Mesenchymal stem cell (in vitro differentiated cells and primary cell): ENCODE data around the gene TACSTD2.

Experiments
- DNase-seq: peaks from one replicate; pipeline ENCODE4 v3.0.0-alpha.2; 2013
- H2AFZ ChIP-seq: one replicate; pipeline ENCODE4 v1.6.1; 2013; ENCODE audit warnings: low read depth, mild to moderate bottlenecking, control low read depth, inconsistent platforms, low read length, moderate library complexity
- H2AK5ac ChIP-seq: 2 replicates; pipeline ENCODE4 v1.6.1; 2013; ENCODE audit warnings: low read length, moderate library complexity, mild to moderate bottlenecking, inconsistent platforms; ENCODE audit not compliant: severe bottlenecking
- H2BK120ac ChIP-seq: one replicate; pipeline ENCODE4 v1.6.1; 2013; ENCODE audit warnings: low read depth, mild to moderate bottlenecking, inconsistent platforms, low read length, moderate library complexity
- H2BK12ac ChIP-seq, 2 experiments: one replicate each; pipeline ENCODE4 v1.6.1; 2013; ENCODE audit warnings: inconsistent platforms in 2 of 2, low read length in 2 of 2, mild to moderate bottlenecking in 2 of 2, moderate library complexity in 2 of 2, control low read depth in 1 of 2
- H2BK15ac ChIP-seq: one replicate; pipeline ENCODE4 v1.6.1; 2013; ENCODE audit warnings: mild to moderate bottlenecking, low read depth, inconsistent platforms; ENCODE audit not compliant: poor library complexity, severe bottlenecking
- H2BK5ac ChIP-seq: 2 replicates; pipeline ENCODE4 v1.6.1; 2013; ENCODE audit warnings: low read depth, mild to moderate bottlenecking, low read length, control low read depth, inconsistent platforms; ENCODE audit not compliant: poor library complexity, severe bottlenecking
- H3K14ac ChIP-seq, 2 experiments: one replicate each; pipeline ENCODE4 v1.6.1; 2013; ENCODE audit warnings: inconsistent platforms in 2 of 2, low read length in 2 of 2, control low read depth in 1 of 2, mild to moderate bottlenecking in 1 of 2, moderate library complexity in 1 of 2
- H3K18ac ChIP-seq, 2 experiments: one replicate each; pipeline ENCODE4 v1.6.1; 2013; ENCODE audit warnings: inconsistent platforms in 2 of 2, low read length in 2 of 2, control low read depth in 1 of 2, low read depth in 1 of 2, mild to moderate bottlenecking in 1 of 2
- H3K23ac ChIP-seq, 2 experiments: one replicate each; pipeline ENCODE4 v1.6.1; 2013; ENCODE audit warnings: inconsistent platforms in 2 of 2, low read length in 2 of 2, mild to moderate bottlenecking in 2 of 2, moderate library complexity in 2 of 2, control low read depth in 1 of 2
- H3K27ac ChIP-seq: 2 replicates; pipeline ENCODE4 v1.5.1; 2013; ENCODE audit warnings: mild to moderate bottlenecking, moderate library complexity, low read length, control low read depth, inconsistent platforms; ENCODE audit not compliant: poor library complexity, severe bottlenecking
- H3K27me3 ChIP-seq, 2 experiments: 2 replicates each; pipeline versions ENCODE4 v1.6.1 to v1.7.0; 2013; ENCODE audit warnings: low read length in 2 of 2, mild to moderate bottlenecking in 2 of 2, moderate library complexity in 2 of 2, control low read depth in 1 of 2, inconsistent platforms in 1 of 2; ENCODE audit not compliant: control insufficient read depth in 1 of 2, insufficient read depth in 1 of 2
- H3K36me3 ChIP-seq, 2 experiments: 2 replicates each; pipeline versions ENCODE4 v1.6.1 to v1.7.0; 2013; ENCODE audit warnings: low read length in 2 of 2, control low read depth in 1 of 2, inconsistent platforms in 1 of 2, low read depth in 1 of 2, mild to moderate bottlenecking in 1 of 2; ENCODE audit not compliant: insufficient read depth in 2 of 2, control insufficient read depth in 1 of 2
- H3K4ac ChIP-seq, 2 experiments: one replicate each; pipeline ENCODE4 v1.6.1; 2013; ENCODE audit warnings: inconsistent platforms in 2 of 2, low read length in 2 of 2, mild to moderate bottlenecking in 2 of 2, moderate library complexity in 2 of 2, control low read depth in 1 of 2, low read depth in 1 of 2
- H3K4me1 ChIP-seq: 2 replicates; pipeline ENCODE4 v1.6.1; 2013; ENCODE audit warnings: low read depth, low read length, control low read depth; ENCODE audit not compliant: control insufficient read depth, insufficient read depth
- H3K4me2 ChIP-seq: 2 replicates; pipeline ENCODE4 v1.6.1; 2013; ENCODE audit warnings: low read length, mild to moderate bottlenecking, inconsistent platforms; ENCODE audit not compliant: poor library complexity, severe bottlenecking
- H3K4me3 ChIP-seq, 2 experiments: 2 replicates each; pipeline versions ENCODE4 v1.5.1 to v1.7.0; 2013; ENCODE audit warnings: low read length in 2 of 2, mild to moderate bottlenecking in 2 of 2, control low read depth in 1 of 2, low read depth in 1 of 2; ENCODE audit not compliant: insufficient read depth in 1 of 2
- H3K79me1 ChIP-seq: replicated peaks from 2 replicates; pipeline ENCODE4 v1.6.1; 2013; ENCODE audit warnings: mild to moderate bottlenecking, control low read depth, low read length, inconsistent platforms; ENCODE audit not compliant: poor library complexity, severe bottlenecking
- H3K9ac ChIP-seq: 2 replicates; pipeline ENCODE4 v1.7.0; 2013; ENCODE audit warnings: mild to moderate bottlenecking, low read length, moderate library complexity
- H3K9me3 ChIP-seq: 2 replicates; pipeline ENCODE4 v1.7.0; 2013; ENCODE audit warnings: mild to moderate bottlenecking, low read length; ENCODE audit not compliant: control insufficient read depth
- H4K8ac ChIP-seq: one replicate; pipeline ENCODE4 v1.6.1; 2013; ENCODE audit warnings: inconsistent platforms, mild to moderate bottlenecking, low read length, moderate library complexity
- H4K91ac ChIP-seq: one replicate; pipeline ENCODE4 v1.6.1; 2013; ENCODE audit warnings: mild to moderate bottlenecking, low read length, inconsistent platforms
- WGBS: methylation state at CpG from one replicate; pipeline ENCODE4 v1.1.7; 2013; ENCODE audit warnings: mixed read lengths; 5-methylcytosine and 5-hydroxymethylcytosine counted together

The TACSTD2 gene

GRCh38 chr1:58585581-58586151, 8.6 kb upstream of the TACSTD2 start:
- Histone ChIP-seq H3K27ac (no peak overlapping the region), H2BK120ac (no peak overlapping the region), H3K4me3 (no peak overlapping the region), H3K4ac (no peak overlapping the region), H3K27me3 (no peaks in the 10 kb centered on the region), H4K91ac (no peak overlapping the region), H3K9ac (no peak overlapping the region), H3K9me3 (no peaks in the 10 kb centered on the region), H3K4me1 (peaks cover 18% of the 10 kb centered on the region), H2BK5ac (no peak overlapping the region), H3K18ac (no peak overlapping the region), H2AK5ac (no peak overlapping the region), H3K36me3 (no peaks in the 10 kb centered on the region), H3K4me2 (no peak overlapping the region), H2BK12ac (no peak overlapping the region), H3K23ac (no peak overlapping the region), H3K14ac (no peak overlapping the region), H4K8ac (no peak overlapping the region), H2BK15ac (no peak overlapping the region), H3K79me1 (no peaks in the 10 kb centered on the region), H2AFZ (no peak overlapping the region)
- peak; percentile 52 for DNase-seq
- WGBS, result 53% methylated on average over 3 of the region's 3 CpGs

GRCh38 chr1:58585166-58585565, 8.1 kb upstream of the TACSTD2 start:
- H3K23ac ChIP-seq, result no peak overlapping the region
- H4K8ac ChIP-seq, result no peak overlapping the region
- peak overlapping the region; percentile 79 for H4K91ac ChIP-seq
- H3K9me3 ChIP-seq, result no peaks in the 10 kb centered on the region
- no peak overlapping the region for H3K4me3 ChIP-seq
- DNase-seq, result no peak
- no peak overlapping the region for H2BK15ac ChIP-seq
- H3K27me3 ChIP-seq, result no peaks in the 10 kb centered on the region
- no peak overlapping the region for H3K4me2 ChIP-seq
- H3K4me1 ChIP-seq, result peaks cover 18% of the 10 kb centered on the region
- no peaks in the 10 kb centered on the region for H3K79me1 ChIP-seq
- peak overlapping the region; percentile 81 for H3K27ac ChIP-seq
- no peak overlapping the region for H3K14ac ChIP-seq
- H2BK120ac ChIP-seq, result peak overlapping the region; percentile 12
- H3K18ac ChIP-seq, result peak overlapping the region; percentile 10 to 94
- H2AFZ ChIP-seq, result no peak overlapping the region
- H2AK5ac ChIP-seq, result peak overlapping the region; percentile 67
- 90% methylated on average over 2 of the region's 2 CpGs for WGBS
- H3K4ac ChIP-seq, result peak overlapping the region in 1 of 2 experiments; percentile 96
- H3K36me3 ChIP-seq, result no peaks in the 10 kb centered on the region
- H2BK12ac ChIP-seq, result peak overlapping the region; percentile 51 to 97
- peak overlapping the region; percentile 78 for H3K9ac ChIP-seq
- H2BK5ac ChIP-seq, result no peak overlapping the region

- H2BK12ac ChIP-seq, result peak overlapping the region in 1 of 2 experiments; percentile 66
- no peak overlapping the region for H3K23ac ChIP-seq
- peak overlapping the region; percentile 80 for H2AK5ac ChIP-seq
- H2AFZ ChIP-seq, result no peak overlapping the region
- no peak overlapping the region for H3K14ac ChIP-seq
- WGBS, result 10% methylated on average over 8 of the region's 8 CpGs
- peak overlapping the region; percentile 78 for H3K9ac ChIP-seq
- peaks cover 18% of the 10 kb centered on the region for H3K4me1 ChIP-seq
- H3K4me3 ChIP-seq, result peak overlapping the region in 1 of 2 experiments; percentile 32
- H3K18ac ChIP-seq, result peak overlapping the region; percentile 5 to 24
- H3K27me3 ChIP-seq, result no peaks in the 10 kb centered on the region
- peak overlapping the region; percentile 33 for H2BK15ac ChIP-seq
- peak overlapping the region; percentile 65 for H4K8ac ChIP-seq
- H3K27ac ChIP-seq, result peak overlapping the region; percentile 97
- DNase-seq, result peak; percentile 93
- no peaks in the 10 kb centered on the region for H3K36me3 ChIP-seq
- peak overlapping the region; percentile 71 for H2BK5ac ChIP-seq
- no peaks in the 10 kb centered on the region for H3K9me3 ChIP-seq
- H3K4ac ChIP-seq, result peak overlapping the region in 1 of 2 experiments; percentile 24
- H4K91ac ChIP-seq, result peak overlapping the region; percentile 45
- no peak overlapping the region for H3K4me2 ChIP-seq
- no peak overlapping the region for H2BK120ac ChIP-seq
- no peaks in the 10 kb centered on the region for H3K79me1 ChIP-seq
These were observed 7.2 kb upstream of the TACSTD2 start for GRCh38 chr1:58584082-58584895.

DNA sequence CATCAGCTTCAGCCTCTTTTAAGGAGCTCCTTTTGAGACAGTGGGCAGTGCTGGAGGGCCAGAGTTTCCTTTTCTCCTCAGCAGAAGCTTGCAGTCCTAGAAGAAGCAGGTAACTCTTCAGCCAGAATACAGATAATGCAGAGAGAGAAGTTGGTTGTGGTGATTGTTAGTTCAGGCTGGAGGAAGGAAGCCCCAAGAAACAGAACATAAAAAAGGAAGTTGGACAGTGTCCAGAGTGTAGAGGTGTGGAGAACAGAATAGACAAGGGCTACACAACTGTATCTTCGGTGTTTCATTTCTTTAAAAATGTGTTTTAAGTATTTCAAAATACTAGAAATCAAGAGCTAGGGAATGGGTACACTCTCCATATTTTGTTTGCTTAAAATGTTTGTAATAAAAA, 6.4 kb upstream of the TACSTD2 start:
- peak overlapping the region; percentile 6 for H2BK15ac ChIP-seq
- H2BK5ac ChIP-seq, result peak overlapping the region; percentile 61
- peak overlapping the region in 1 of 2 experiments; percentile 37 for H3K18ac ChIP-seq
- WGBS, result no CpG with 5 or more reads among the region's 1 CpG
- H3K14ac ChIP-seq, result no peak overlapping the region
- no peak overlapping the region for H4K91ac ChIP-seq
- peaks cover 18% of the 10 kb centered on the region for H3K4me1 ChIP-seq
- H3K4me2 ChIP-seq, result no peak overlapping the region
- H4K8ac ChIP-seq, result no peak overlapping the region
- no peaks in the 10 kb centered on the region for H3K79me1 ChIP-seq
- H3K9ac ChIP-seq, result peak overlapping the region; percentile 78
- no peak overlapping the region for H2BK120ac ChIP-seq
- peak overlapping the region; percentile 17 for H2AK5ac ChIP-seq
- no peaks in the 10 kb centered on the region for H3K9me3 ChIP-seq
- H3K23ac ChIP-seq, result no peak overlapping the region
- DNase-seq, result no peak
- H3K27ac ChIP-seq, result peak overlapping the region; percentile 71
- no peak overlapping the region for H3K4ac ChIP-seq
- no peak overlapping the region for H3K4me3 ChIP-seq
- no peaks in the 10 kb centered on the region for H3K36me3 ChIP-seq
- peak overlapping the region; percentile 29 to 59 for H2BK12ac ChIP-seq
- no peaks in the 10 kb centered on the region for H3K27me3 ChIP-seq
- no peak overlapping the region for H2AFZ ChIP-seq
